ENCODE measurements around the gene CKLF. TPM values are rescaled to one million over a fixed set of nuclear protein-coding genes. Genes with fewer than 3 reads are reported as not detected.

The CKLF gene
- total RNA-seq, 4 donors from 2014 or later = 5.8 to 8.5 (median 6.9) TPM

DNA sequence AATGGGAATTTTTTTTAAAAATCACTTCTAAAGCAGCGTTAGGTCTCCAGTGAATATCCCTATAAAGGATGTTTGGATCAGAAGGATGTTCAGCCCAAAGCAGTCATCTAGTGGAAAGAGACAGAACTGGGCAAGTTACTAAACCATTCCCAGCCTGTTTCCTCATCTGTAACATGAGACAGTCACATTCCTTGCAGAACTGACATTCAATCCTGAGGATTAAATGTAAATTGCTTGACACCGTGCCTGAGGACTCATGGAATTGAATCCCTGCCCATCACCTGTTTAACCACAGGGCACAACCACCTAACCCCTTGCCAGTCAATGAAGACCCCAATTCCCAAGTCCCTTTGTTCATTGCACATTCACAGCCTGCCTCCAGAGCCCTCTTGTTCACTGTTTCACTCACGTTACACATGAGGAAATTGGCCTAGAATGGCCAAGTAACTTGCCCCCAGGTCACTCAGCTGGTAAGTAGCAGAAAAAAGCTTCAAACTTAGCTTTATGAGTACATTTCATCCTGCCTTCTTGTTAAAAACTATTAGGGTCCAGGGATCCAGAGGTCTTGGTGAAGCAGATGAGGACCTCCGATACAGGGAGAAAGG is 28.3 kb downstream of the CKLF start:
- H3K27ac ChIP-seq = peak overlapping the region in 3 of 4 donors; percentile 33 to 48 (median 35)

DNA sequence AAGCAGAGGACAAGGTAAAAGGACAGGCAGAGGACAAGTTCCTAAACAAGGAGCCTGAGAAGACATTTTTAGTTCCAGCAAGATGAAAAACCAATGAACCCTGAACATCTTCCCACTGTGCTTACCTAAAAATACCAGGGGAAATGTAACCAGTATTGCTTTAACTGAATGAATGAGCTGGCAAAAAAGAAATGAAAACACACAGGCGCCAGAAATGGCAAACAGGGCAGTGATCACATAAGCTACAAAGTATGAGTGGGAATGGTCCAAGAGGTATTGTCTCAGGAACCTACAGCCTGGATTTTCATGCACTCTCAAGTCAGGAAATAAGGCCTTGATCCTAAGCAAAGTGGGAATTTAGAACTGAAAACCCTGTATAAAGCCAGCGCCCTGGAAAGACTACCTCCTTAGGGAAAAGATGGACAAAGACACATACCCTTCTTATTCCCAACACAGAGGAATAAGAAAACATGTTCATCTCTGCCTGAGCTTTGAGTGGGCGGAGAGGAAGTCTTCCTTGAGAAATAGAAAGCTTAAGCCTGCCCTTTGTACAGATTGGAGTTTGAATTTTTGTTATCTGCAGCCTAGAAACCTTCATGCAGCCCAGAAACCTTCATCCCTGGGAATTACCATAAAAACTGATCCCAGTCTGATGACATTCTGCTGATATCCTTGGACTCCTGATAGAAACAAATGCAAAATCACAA is 29.0 kb downstream of the CKLF start:
- Histone ChIP-seq H3K27ac (peak overlapping the region in 3 of 4 donors; percentile 33 to 48 (median 35)), H3K27me3 (peaks cover 13 to 25% (median 20%) of the 10 kb centered on the region in 3 donors), H3K9me3 (no peaks in the 10 kb centered on the region), H3K36me3 (no peaks in the 10 kb centered on the region), H3K4me1 (peaks cover 27% of the 10 kb centered on the region in 2 donors), H3K4me3 (no peak overlapping the region)
- TF ChIP-seq POLR2A (IDR thresholded peaks at IDR 0.05) = no peak
- TF ChIP-seq, protein P1, sequence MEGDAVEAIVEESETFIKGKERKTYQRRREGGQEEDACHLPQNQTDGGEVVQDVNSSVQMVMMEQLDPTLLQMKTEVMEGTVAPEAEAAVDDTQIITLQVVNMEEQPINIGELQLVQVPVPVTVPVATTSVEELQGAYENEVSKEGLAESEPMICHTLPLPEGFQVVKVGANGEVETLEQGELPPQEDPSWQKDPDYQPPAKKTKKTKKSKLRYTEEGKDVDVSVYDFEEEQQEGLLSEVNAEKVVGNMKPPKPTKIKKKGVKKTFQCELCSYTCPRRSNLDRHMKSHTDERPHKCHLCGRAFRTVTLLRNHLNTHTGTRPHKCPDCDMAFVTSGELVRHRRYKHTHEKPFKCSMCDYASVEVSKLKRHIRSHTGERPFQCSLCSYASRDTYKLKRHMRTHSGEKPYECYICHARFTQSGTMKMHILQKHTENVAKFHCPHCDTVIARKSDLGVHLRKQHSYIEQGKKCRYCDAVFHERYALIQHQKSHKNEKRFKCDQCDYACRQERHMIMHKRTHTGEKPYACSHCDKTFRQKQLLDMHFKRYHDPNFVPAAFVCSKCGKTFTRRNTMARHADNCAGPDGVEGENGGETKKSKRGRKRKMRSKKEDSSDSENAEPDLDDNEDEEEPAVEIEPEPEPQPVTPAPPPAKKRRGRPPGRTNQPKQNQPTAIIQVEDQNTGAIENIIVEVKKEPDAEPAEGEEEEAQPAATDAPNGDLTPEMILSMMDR (IDR thresholded peaks at IDR 0.05 in 4 of 5, conservative IDR thresholded peaks at IDR 0.05 in 1 of 5) = no peak
- ATAC-seq (no peak), DNase-seq (no peak)
- intact Hi-C loops (cut with DNase I; ENCODE audit: low total_unique reads) (no loop called here), in situ Hi-C loops (cut with MboI; ENCODE audit: low sequenced_read_pairs in 4 of 4) (no loop called here)

More for the DNA sequence above, 28.3 kb downstream of the CKLF start:
- intact Hi-C loops (cut with DNase I; ENCODE audit: low total_unique reads) = no loop called here
- Histone ChIP-seq H3K4me1 (peaks cover 27% of the 10 kb centered on the region in 2 donors), H3K9me3 (no peaks in the 10 kb centered on the region), H3K4me3 (no peak overlapping the region), H3K36me3 (no peaks in the 10 kb centered on the region), H3K27me3 (peaks cover 13 to 29% (median 20%) of the 10 kb centered on the region in 3 donors)
- DNase-seq (peak in 1 of 2 donors; percentile 24), ATAC-seq (peak; percentile 96 to 99)
- TF ChIP-seq, protein P1 (IDR thresholded peaks at IDR 0.05 in 4 of 5, conservative IDR thresholded peaks at IDR 0.05 in 1 of 5) = no peak
- no peak for TF ChIP-seq POLR2A (IDR thresholded peaks at IDR 0.05)
- in situ Hi-C loops (cut with MboI; ENCODE audit: low sequenced_read_pairs in 4 of 4) = no loop called here

DNA sequence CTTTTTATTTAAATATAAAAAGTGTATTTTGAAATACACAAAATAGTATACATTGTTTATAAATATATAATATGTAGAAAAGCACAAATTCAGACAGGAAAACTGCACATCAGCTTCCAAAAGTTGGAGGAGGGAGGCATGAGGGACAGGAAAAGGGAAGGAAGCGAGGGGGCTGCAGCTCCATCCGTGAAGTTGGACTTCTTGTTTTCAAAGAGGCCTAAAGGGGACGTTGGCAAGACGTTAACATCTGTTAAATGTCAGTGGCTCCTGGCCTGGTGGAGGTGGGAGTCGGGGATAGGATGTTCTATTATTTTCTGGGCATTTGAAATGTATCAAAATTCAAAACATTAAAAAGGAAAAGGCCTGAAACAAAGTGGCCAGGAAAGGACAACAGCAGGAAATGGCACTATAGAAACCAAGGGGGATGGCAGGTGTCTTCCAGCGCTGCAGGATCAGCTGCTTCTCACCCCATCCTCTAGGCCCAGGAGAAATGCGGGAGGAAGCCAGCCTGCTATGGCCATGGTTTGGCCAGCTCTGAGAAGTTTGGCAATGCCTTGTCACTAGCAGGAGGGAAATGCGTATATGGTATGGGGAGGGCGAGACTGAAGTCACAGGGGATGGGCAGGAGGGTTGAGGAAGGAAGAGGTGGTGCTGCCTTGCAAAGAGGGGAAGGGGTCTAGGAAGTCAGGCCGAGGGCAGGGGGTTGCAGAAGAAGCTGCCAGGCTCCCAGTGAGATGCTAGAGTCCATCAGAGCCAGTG is 33.3 kb downstream of the CKLF start:
- H3K4me1 ChIP-seq = peaks cover 6 to 7% of the 10 kb centered on the region in 2 donors
- no peak overlapping the region for H3K27ac ChIP-seq
- intact Hi-C loops (cut with DNase I; ENCODE audit: low total_unique reads) = loop anchor here (5.0 kb wide), 1 partner anchor 103 kb away; no protein-coding TSS in a partner anchor
- in situ Hi-C loops (cut with MboI; ENCODE audit: low sequenced_read_pairs in 4 of 4) = no loop called here
- ATAC-seq (no peak), DNase-seq (no peak)
- H3K27me3 ChIP-seq = no peaks in the 10 kb centered on the region
- no peaks in the 10 kb centered on the region for H3K9me3 ChIP-seq
- TF ChIP-seq POLR2A (IDR thresholded peaks at IDR 0.05) = no peak
- TF ChIP-seq, protein P1 (IDR thresholded peaks at IDR 0.05 in 4 of 5, conservative IDR thresholded peaks at IDR 0.05 in 1 of 5) = no peak
- no peak overlapping the region for H3K4me3 ChIP-seq
- H3K36me3 ChIP-seq = no peaks in the 10 kb centered on the region

DNA sequence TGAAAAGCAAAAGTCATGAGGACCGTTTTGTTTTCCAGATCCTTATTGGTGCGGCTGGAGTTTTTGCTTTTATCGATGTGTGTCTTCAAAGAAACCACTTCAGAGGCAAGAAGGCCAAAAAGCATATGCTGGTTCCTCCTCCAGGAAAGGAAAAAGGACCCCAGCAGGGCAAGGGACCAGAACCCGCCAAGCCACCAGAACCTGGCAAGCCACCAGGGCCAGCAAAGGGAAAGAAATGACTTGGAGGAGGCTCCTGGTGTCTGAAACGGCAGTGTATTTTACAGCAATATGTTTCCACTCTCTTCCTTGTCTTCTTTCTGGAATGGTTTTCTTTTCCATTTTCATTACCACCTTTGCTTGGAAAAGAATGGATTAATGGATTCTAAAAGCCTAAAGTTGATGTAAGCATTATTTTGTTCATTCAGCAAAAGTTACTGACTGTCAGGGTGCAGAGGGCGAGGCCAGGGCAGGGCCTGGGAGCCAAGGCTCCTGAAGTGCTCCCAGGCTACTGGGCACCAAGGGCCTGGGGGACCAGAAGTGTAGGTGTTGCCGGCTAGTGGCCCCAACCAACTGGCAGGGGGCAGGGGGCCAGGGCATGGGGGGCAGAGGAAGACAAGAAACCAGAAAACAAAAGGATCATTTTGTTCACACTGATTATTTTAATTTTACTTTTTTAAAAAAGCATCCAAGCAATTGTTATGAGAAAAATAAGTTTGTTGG is 35.7 kb downstream of the CKLF start:
- in situ Hi-C loops (cut with MboI; ENCODE audit: low sequenced_read_pairs in 4 of 4) = no loop called here
- TF ChIP-seq POLR2A (IDR thresholded peaks at IDR 0.05) = no peak
- TF ChIP-seq, protein P1 (IDR thresholded peaks at IDR 0.05 in 4 of 5, conservative IDR thresholded peaks at IDR 0.05 in 1 of 5) = no peak
- no peaks in the 10 kb centered on the region for H3K27me3 ChIP-seq
- H3K4me3 ChIP-seq = no peak overlapping the region
- ATAC-seq (no peak), DNase-seq (no peak)
- H3K9me3 ChIP-seq = no peaks in the 10 kb centered on the region
- H3K36me3 ChIP-seq = no peaks in the 10 kb centered on the region
- no peaks in the 10 kb centered on the region for H3K4me1 ChIP-seq
- intact Hi-C loops (cut with DNase I; ENCODE audit: low total_unique reads) = loop anchor here (5.0 kb wide), 1 partner anchor 106 kb away; no protein-coding TSS in a partner anchor
- H3K27ac ChIP-seq = no peak overlapping the region
